ENCODE results near the gene RTEL1. TPM values are rescaled to one million over a fixed set of nuclear protein-coding genes. Genes with fewer than 3 reads are reported as not detected.
"Not testable (repeated sequence)": the region's sequence is repeated elsewhere in the genome, so short reads cannot be mapped to it uniquely, and the experiment has no call there.

Gene RTEL1
- total RNA-seq, 1 donor from 2014 or later, result 20.4 TPM

- H3K27ac Mint-ChIP-seq (ENCODE audit: unreplicated experiment); H3K4me1 Mint-ChIP-seq (ENCODE audit: low read depth); H3K4me3 Mint-ChIP-seq (ENCODE audit: unreplicated experiment); H3K9me3 Mint-ChIP-seq (ENCODE audit: low read depth); H3K27me3 Mint-ChIP-seq (ENCODE audit: low read depth): not testable (repeated sequence)
- DNase-seq (ENCODE audit: low spot score), result peak; percentile 40
- peaks cover 14% of the 10 kb centered on the region for H3K36me3 Mint-ChIP-seq (ENCODE audit: low read depth)
- TF ChIP-seq CTCF (IDR thresholded peaks at IDR 0.05), result peak; percentile 62
These were observed 44.1 kb upstream of the RTEL1 start for GRCh38 chr20:63613863-63614594.

DNA sequence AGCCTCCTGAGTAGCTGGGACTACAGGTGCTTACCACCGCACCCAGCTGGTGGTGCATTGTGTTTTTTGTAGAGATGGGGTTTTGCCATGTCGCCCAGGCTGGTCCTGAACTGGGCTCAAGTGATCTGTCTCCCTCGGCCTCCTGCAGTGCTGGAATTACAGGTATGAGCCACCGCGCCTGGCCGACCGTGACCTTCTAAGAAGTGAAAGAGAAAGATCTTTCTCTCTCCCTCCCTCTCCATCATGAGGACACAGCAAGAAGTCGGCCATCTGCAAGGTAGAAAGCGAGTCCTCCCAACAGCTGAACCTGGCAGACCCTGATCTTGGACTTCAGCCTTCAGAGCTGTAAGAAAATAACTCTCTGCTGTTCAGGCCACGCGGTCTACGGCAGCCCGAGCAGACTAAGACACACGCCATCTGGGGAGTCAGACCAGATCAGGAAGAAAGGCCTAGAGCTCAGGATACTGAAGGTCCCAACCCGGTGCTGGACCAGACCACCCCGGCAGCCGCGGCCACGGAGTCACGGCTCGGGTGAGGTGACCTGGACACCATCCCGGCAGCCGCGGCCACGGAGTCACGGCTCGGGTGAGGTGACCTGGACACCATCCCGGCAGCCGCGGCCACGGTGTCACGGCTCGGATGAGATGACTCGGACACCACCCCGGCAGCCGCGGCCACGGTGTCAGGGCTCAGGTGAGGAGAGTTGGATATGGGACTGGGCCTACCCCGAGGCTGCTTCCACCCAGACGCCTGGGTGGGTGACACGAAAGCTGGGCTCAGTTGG, 40.8 kb upstream of the RTEL1 start:
- H3K36me3 Mint-ChIP-seq (ENCODE audit: low read depth), result peaks cover 14% of the 10 kb centered on the region
- DNase-seq (ENCODE audit: low spot score), result peak; percentile 94
- H3K4me1 Mint-ChIP-seq (ENCODE audit: low read depth), result peaks cover 6% of the 10 kb centered on the region
- no peak overlapping the region for H3K4me3 Mint-ChIP-seq (ENCODE audit: unreplicated experiment)
- no peaks in the 10 kb centered on the region for H3K9me3 Mint-ChIP-seq (ENCODE audit: low read depth)
- no peaks in the 10 kb centered on the region for H3K27me3 Mint-ChIP-seq (ENCODE audit: low read depth)
- no peak for TF ChIP-seq CTCF (IDR thresholded peaks at IDR 0.05)
- H3K27ac Mint-ChIP-seq (ENCODE audit: unreplicated experiment), result no peak overlapping the region

GRCh38 chr20:63617876-63618265, 40.2 kb upstream of the RTEL1 start:
- no peaks in the 10 kb centered on the region for H3K27me3 Mint-ChIP-seq (ENCODE audit: low read depth)
- H3K9me3 Mint-ChIP-seq (ENCODE audit: low read depth), result no peaks in the 10 kb centered on the region
- no peak overlapping the region for H3K4me3 Mint-ChIP-seq (ENCODE audit: unreplicated experiment)
- no peak for TF ChIP-seq CTCF (IDR thresholded peaks at IDR 0.05)
- H3K36me3 Mint-ChIP-seq (ENCODE audit: low read depth), result peaks cover 14% of the 10 kb centered on the region
- peak; percentile 76 for DNase-seq (ENCODE audit: low spot score)
- H3K27ac Mint-ChIP-seq (ENCODE audit: unreplicated experiment), result no peak overlapping the region
- H3K4me1 Mint-ChIP-seq (ENCODE audit: low read depth), result peaks cover 6% of the 10 kb centered on the region

- DNase-seq (ENCODE audit: low spot score), result peak; percentile 55
- no peak for TF ChIP-seq CTCF (IDR thresholded peaks at IDR 0.05)
- no peak overlapping the region for H3K27ac Mint-ChIP-seq (ENCODE audit: unreplicated experiment)
- no peaks in the 10 kb centered on the region for H3K27me3 Mint-ChIP-seq (ENCODE audit: low read depth)
- H3K4me1 Mint-ChIP-seq (ENCODE audit: low read depth), result peaks cover 6% of the 10 kb centered on the region
- peaks cover 14% of the 10 kb centered on the region for H3K36me3 Mint-ChIP-seq (ENCODE audit: low read depth)
- no peak overlapping the region for H3K4me3 Mint-ChIP-seq (ENCODE audit: unreplicated experiment)
- H3K9me3 Mint-ChIP-seq (ENCODE audit: low read depth), result no peaks in the 10 kb centered on the region
These were observed 39.7 kb upstream of the RTEL1 start for GRCh38 chr20:63618291-63618980.

DNA sequence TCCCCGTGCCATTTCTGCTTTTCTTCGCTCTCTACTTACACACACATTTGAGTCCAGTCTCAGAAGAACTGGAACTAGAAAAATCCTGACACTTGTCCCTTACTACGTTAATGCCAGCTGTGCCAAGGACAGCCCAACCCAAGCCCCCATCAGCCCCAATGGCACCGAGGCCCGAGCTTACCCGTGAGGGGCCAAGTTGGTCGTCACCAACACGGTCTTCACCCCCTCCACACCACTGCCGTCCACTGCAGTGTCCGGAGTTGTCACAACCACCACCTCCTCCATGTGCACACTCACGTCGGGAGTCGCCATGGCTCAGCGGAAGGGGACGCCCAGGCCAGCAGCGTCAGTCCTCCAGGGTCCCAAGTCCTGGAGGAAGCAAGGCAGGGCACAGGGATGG, 39.0 kb upstream of the RTEL1 start:
- no peak overlapping the region for H3K4me3 Mint-ChIP-seq (ENCODE audit: unreplicated experiment)

More for the DNA sequence above, 39.0 kb upstream of the RTEL1 start:
- Mint-ChIP-seq H3K4me1 (ENCODE audit: low read depth) (peaks cover 6% of the 10 kb centered on the region), H3K27me3 (ENCODE audit: low read depth) (no peaks in the 10 kb centered on the region), H3K27ac (ENCODE audit: unreplicated experiment) (no peak overlapping the region), H3K9me3 (ENCODE audit: low read depth) (no peaks in the 10 kb centered on the region), H3K36me3 (ENCODE audit: low read depth) (peaks cover 14% of the 10 kb centered on the region)
- no peak for TF ChIP-seq CTCF (IDR thresholded peaks at IDR 0.05)
- DNase-seq (ENCODE audit: low spot score), result peak; percentile 90
